OCI-LY7 (cell line): ENCODE measurements around the gene FSIP2. TPM values are rescaled to one million over a fixed set of nuclear protein-coding genes. Genes with fewer than 3 reads are reported as not detected.

Source experiments
- BruUV-seq: library from RNA; stranded (reverse); fragments of 400-500 nt; replicated peaks from 2 replicates; lab custom pipeline; 2021; lab: Mats Ljungman, UMichigan
- CTCF ChIA-PET: fragments of 300-600 bp; sonication (Branson Sonifier 250); formaldehyde crosslinking; loops from one replicate; lab custom pipeline; 2022; ENCODE audit warnings: antibody characterized with exemption; ENCODE audit not compliant: unreplicated experiment; lab: Charles Lee
- POLR2A ChIA-PET: fragments of 300-600 bp; sonication (Branson Sonifier 250); formaldehyde crosslinking; loops from one replicate; lab custom pipeline; 2022; ENCODE audit warnings: antibody characterized with exemption; lab: Charles Lee
- DNase-seq: peaks from one replicate; pipeline ENCODE4 v3.0.0-alpha.2; 2015; ENCODE audit warnings: low spot score
- H2AFZ ChIP-seq: fragments of 200-600 bp; sonication (generic), shearing (Covaris generic); 2 replicates; pipeline ENCODE4 v1.6.1; 2014; ENCODE audit warnings: mild to moderate bottlenecking, antibody characterized with exemption, low read length, moderate library complexity
- H3K27ac ChIP-seq: fragments of 200-600 bp; sonication (generic); 2 replicates; pipeline ENCODE4 v1.5.1; 2014; ENCODE audit warnings: mixed run types, low read depth, mild to moderate bottlenecking, moderate library complexity, low read length, inconsistent platforms; ENCODE audit not compliant: poor library complexity, severe bottlenecking
- H3K36me3 ChIP-seq: fragments of 200-600 bp; sonication (generic); 2 replicates; pipeline ENCODE4 v1.6.1; 2014; ENCODE audit warnings: mild to moderate bottlenecking, antibody characterized with exemption, low read length, moderate library complexity, mixed read lengths; ENCODE audit not compliant: insufficient read depth
- H3K4me1 ChIP-seq: fragments of 200-600 bp; sonication (generic); 2 replicates; pipeline ENCODE4 v1.5.1; 2014; ENCODE audit warnings: mild to moderate bottlenecking, low read length; ENCODE audit not compliant: insufficient read depth, poor library complexity, severe bottlenecking
- H3K4me2 ChIP-seq: fragments of 200-600 bp; sonication (generic); 2 replicates; pipeline ENCODE4 v1.6.1; 2014; ENCODE audit warnings: mild to moderate bottlenecking, low read length
- H3K4me3 ChIP-seq: fragments of 200-600 bp; sonication (generic); 2 replicates; pipeline ENCODE4 v1.5.1; 2014; ENCODE audit warnings: mild to moderate bottlenecking, low read depth, low read length; ENCODE audit not compliant: poor library complexity, severe bottlenecking
- H3K79me2 ChIP-seq: fragments of 200-600 bp; sonication (generic); 2 replicates; pipeline ENCODE4 v1.6.1; 2016; ENCODE audit warnings: low read depth, mild to moderate bottlenecking, low read length, moderate library complexity, mixed read lengths; ENCODE audit not compliant: insufficient read depth
- H3K9me2 ChIP-seq: fragments of 200-600 bp; sonication (generic); 2 replicates; pipeline ENCODE4 v1.6.1; 2016; ENCODE audit warnings: mild to moderate bottlenecking, low read length, mixed read lengths; ENCODE audit not compliant: insufficient read depth
- H3K9me3 ChIP-seq: fragments of 200-600 bp; sonication (generic); 2 replicates; pipeline ENCODE4 v1.6.1; 2014; ENCODE audit warnings: mild to moderate bottlenecking, mixed run types, low read length, mixed read lengths
- H4K20me1 ChIP-seq: fragments of 200-600 bp; sonication (generic); 2 replicates; pipeline ENCODE4 v1.6.1; 2014; ENCODE audit warnings: mild to moderate bottlenecking, antibody characterized with exemption, low read length, moderate library complexity, mixed read lengths; ENCODE audit not compliant: insufficient read depth
- CTCF ChIP-seq: fragments of 200-600 bp; sonication (generic); conservative IDR thresholded peaks from 2 replicates; pipeline ENCODE4 v1.5.1; 2014; ENCODE audit warnings: mild to moderate bottlenecking, antibody characterized with exemption, low read length, moderate library complexity, mixed read lengths
- EZH2phosphoT487 ChIP-seq: fragments of 200-600 bp; sonication (generic); IDR thresholded peaks from 2 replicates; pipeline ENCODE4 v1.6.1; 2018; ENCODE audit warnings: low read depth, borderline replicate concordance, mild to moderate bottlenecking, mixed run types, antibody characterized with exemption, low read length, moderate library complexity, mixed read lengths
- intact Hi-C: fragments of 100-400 bp; cut with micrococcal nuclease; formaldehyde crosslinking; loops from one replicate; pipeline ENCODE4 v1.10.0; 2022; ENCODE audit not compliant: unreplicated experiment
- total RNA-seq, 2 experiments: library from RNA; depleted of rRNA in 1 of 2; stranded (reverse); fragments of >200 nt in 1 of 2; shearing (Covaris generic) in 1 of 2; gene quantifications; 2 replicates each; pipeline ENCODE4 v1.2.3, GENCODE V29; 2014 to 2022

The FSIP2 gene
- total RNA-seq, 2 experiments from 2014 or later: 0.06 to 0.19 TPM

GRCh38 chr2:185833864-185834263 lies 95.3 kb downstream of the FSIP2 start:
- H4K20me1 ChIP-seq: no peaks in the 10 kb centered on the region
- no peak overlapping the region for H3K27ac ChIP-seq
- intact Hi-C loops: no loop called here
- H3K9me2 ChIP-seq: no peaks in the 10 kb centered on the region
- ChIA-PET CTCF (no interaction called here), POLR2A (no interaction called here)
- no peak overlapping the region for H2AFZ ChIP-seq
- TF ChIP-seq CTCF (no peak), EZH2phosphoT487 (no peak)
- DNase-seq: no peak
- H3K36me3 ChIP-seq: no peaks in the 10 kb centered on the region
- no peaks in the 10 kb centered on the region for H3K79me2 ChIP-seq
- no peaks in the 10 kb centered on the region for H3K9me3 ChIP-seq
- H3K4me1 ChIP-seq: no peaks in the 10 kb centered on the region
- no peak overlapping the region for H3K4me3 ChIP-seq
- no peak overlapping the region for H3K4me2 ChIP-seq
- no TSS peak for BruUV-seq

- H3K4me1 ChIP-seq: no peaks in the 10 kb centered on the region
- CTCF ChIA-PET: no interaction called here
- H3K4me2 ChIP-seq: no peak overlapping the region
- H3K79me2 ChIP-seq: no peaks in the 10 kb centered on the region
- TF ChIP-seq CTCF (no peak), EZH2phosphoT487 (no peak)
- H3K27ac ChIP-seq: no peak overlapping the region
- intact Hi-C loops: no loop called here
- no peak overlapping the region for H2AFZ ChIP-seq
- POLR2A ChIA-PET: no interaction called here
- no peaks in the 10 kb centered on the region for H4K20me1 ChIP-seq
- no peaks in the 10 kb centered on the region for H3K9me2 ChIP-seq
- DNase-seq: peak; percentile 1
- no peaks in the 10 kb centered on the region for H3K9me3 ChIP-seq
- BruUV-seq: no TSS peak
- H3K4me3 ChIP-seq: no peak overlapping the region
- H3K36me3 ChIP-seq: no peaks in the 10 kb centered on the region
Measured at GRCh38 chr2:185835974-185836373, 97.4 kb downstream of the FSIP2 start.

GRCh38 chr2:185854885-185855284 lies 116.3 kb downstream of the FSIP2 start:
- H2AFZ ChIP-seq: no peak overlapping the region
- no peaks in the 10 kb centered on the region for H3K4me1 ChIP-seq
- POLR2A ChIA-PET: no interaction called here
- no peak for DNase-seq
- intact Hi-C loops: no loop called here
- no peak overlapping the region for H3K4me3 ChIP-seq
- H3K36me3 ChIP-seq: no peaks in the 10 kb centered on the region
- H3K4me2 ChIP-seq: no peak overlapping the region
- CTCF ChIA-PET: no interaction called here
- H3K27ac ChIP-seq: no peak overlapping the region
- no peak for TF ChIP-seq EZH2phosphoT487
- TF ChIP-seq CTCF: no peak
- BruUV-seq: no TSS peak
- H4K20me1 ChIP-seq: no peaks in the 10 kb centered on the region
- no peaks in the 10 kb centered on the region for H3K79me2 ChIP-seq
- H3K9me3 ChIP-seq: no peaks in the 10 kb centered on the region
- no peaks in the 10 kb centered on the region for H3K9me2 ChIP-seq
